ENCODE results near the gene RAB3IP. TPM values are rescaled to one million over a fixed set of nuclear protein-coding genes. Genes with fewer than 3 reads are reported as not detected.

Gene RAB3IP
- total and polyA plus RNA-seq, 10 of the 15 experiments (the other 5 are each of a cell fraction or from before 2014, with no cell fraction given) = 18.8 to 53.6 (median 28.7) TPM

GRCh38 chr12:69708649-69709048 lies 30.0 kb upstream of the RAB3IP start (continued):
- TF ChIP-seq SPI1 (IDR thresholded peaks at IDR 0.05; ENCODE audit: borderline replicate concordance, insufficient read depth, low read depth, low read length) (no peak), SREBF2 (IDR thresholded peaks at IDR 0.05; ENCODE audit: low read length) (no peak), USF2 (IDR thresholded peaks at IDR 0.05; ENCODE audit: borderline replicate concordance, low read depth, low read length) (no peak), ATF3 (IDR thresholded peaks at IDR 0.05; ENCODE audit: borderline replicate concordance, extremely low read depth, low read depth, low read length) (no peak), ZZZ3 (IDR thresholded peaks at IDR 0.05; ENCODE audit: control insufficient read depth, insufficient read length, low read depth) (no peak), MLLT1 (IDR thresholded peaks at IDR 0.05) (no peak)

- H3K9me3 ChIP-seq (replicated peaks; ENCODE audit: control insufficient read depth, insufficient read depth, low read length) = no peaks in the 10 kb centered on the region
- H3K36me3 ChIP-seq (ENCODE audit: control insufficient read depth in 2 of 2, insufficient read depth in 2 of 2, low read length in 1 of 2) = no peaks in the 10 kb centered on the region
- DNase-seq (ENCODE audit: low read depth, low spot score) (no peak), FAIRE-seq (no peak), ATAC-seq (no peak)
- H3K4me1 ChIP-seq (ENCODE audit: control insufficient read depth, insufficient read depth, low read length) = no peaks in the 10 kb centered on the region
- no TSS peak for BruUV-seq (replicated peaks)
- no peaks in the 10 kb centered on the region for H3K79me2 ChIP-seq (ENCODE audit: control insufficient read depth, insufficient read depth, low read length)
- intact Hi-C loops (cut with micrococcal nuclease; ENCODE audit: unreplicated experiment) (no loop called here), in situ Hi-C loops (cut with MboI) (no loop called here)
- no peak overlapping the region for H3K4me2 ChIP-seq (ENCODE audit: control insufficient read depth, insufficient read depth)
- H3K4me3 ChIP-seq = no peak overlapping the region
- H3K27ac ChIP-seq (ENCODE audit: control insufficient read depth, insufficient read depth) = no peak overlapping the region
- RAD21 ChIA-PET (ENCODE audit: unreplicated experiment) = no interaction called here
- SMC1A ChIA-PET (ENCODE audit: uncharacterized antibody, unreplicated experiment) = no interaction called here
- no peak for TF ChIP-seq POLR2A (IDR thresholded peaks at IDR 0.05; ENCODE audit: low read depth, low read length)
- no peak for TF ChIP-seq ATF3 (IDR thresholded peaks at IDR 0.05; ENCODE audit: borderline replicate concordance, extremely low read depth, low read depth, low read length)
- TF ChIP-seq IKZF1 (conservative IDR thresholded peaks at IDR 0.05) = no peak
- TF ChIP-seq NFYA (IDR thresholded peaks at IDR 0.05; ENCODE audit: borderline replicate concordance, low read depth, low read length) = no peak
- TF ChIP-seq DPF2 (IDR thresholded peaks at IDR 0.05) = no peak
- TF ChIP-seq POLR2AphosphoS5 (IDR thresholded peaks at IDR 0.05; ENCODE audit: low read length) = no peak
- no peak for TF ChIP-seq CHD4 (IDR thresholded peaks at IDR 0.05)
- no peak for TF ChIP-seq FOXK2 (IDR thresholded peaks at IDR 0.05)
- no peak for TF ChIP-seq SMC3 (IDR thresholded peaks at IDR 0.05; ENCODE audit: borderline replicate concordance, low read length)
- no peak for TF ChIP-seq TCF12 (IDR thresholded peaks at IDR 0.05; ENCODE audit: low read depth, low read length)
- CTCF ChIA-PET = no interaction called here
- no peaks in the 10 kb centered on the region for H3K27me3 ChIP-seq (replicated peaks in 1 of 2; ENCODE audit: control insufficient read depth in 2 of 2, insufficient read depth in 2 of 2, low read length in 1 of 2)
- no peak overlapping the region for H2AFZ ChIP-seq (ENCODE audit: control insufficient read depth, low read depth, low read length)
- WGBS (ENCODE audit: insufficient coverage, insufficient replicate concordance, low lambda C conversion rate, missing lambda C conversion rate) = 88% methylated on average over 2 of the region's 2 CpGs
- POLR2A ChIA-PET = no interaction called here
- no peak overlapping the region for H3K9ac ChIP-seq (ENCODE audit: control insufficient read depth, insufficient read depth, low read length)
- H4K20me1 ChIP-seq (ENCODE audit: control insufficient read depth, insufficient read depth) = no peaks in the 10 kb centered on the region
These were observed 25.8 kb upstream of the RAB3IP start for GRCh38 chr12:69712826-69713225.
